GM23338 (cell line): Measurements from ENCODE around the gene ZFYVE21.

Experiments
- EZH2 ChIP-seq: fragments of 200-600 bp; sonication (generic); IDR thresholded peaks from one replicate; pipeline ENCODE4 v1.8.0; 2017; ENCODE audit warnings: antibody characterized with exemption, mild to moderate bottlenecking, low read depth; ENCODE audit not compliant: unreplicated experiment
- POLR2AphosphoS5 ChIP-seq: IDR thresholded peaks from 2 replicates; pipeline ENCODE4 v1.6.1; 2016; ENCODE audit warnings: antibody characterized with exemption, low read depth
- TF ChIP-seq, protein P1 (sequence below): IDR thresholded peaks from one replicate; pipeline ENCODE4 v1.6.1; 2018; ENCODE audit warnings: antibody characterized with exemption; ENCODE audit not compliant: unreplicated experiment
- TF ChIP-seq, protein P2 (sequence below), 2 experiments: fragments of 200-600 bp in 1 of 2; sonication (generic) in 1 of 2; conservative IDR thresholded peaks; 2 replicates each; pipeline versions ENCODE4 v1.5.1 to v1.6.1; 2016 to 2017; ENCODE audit warnings: antibody characterized with exemption in 2 of 2, low read depth in 2 of 2, mild to moderate bottlenecking in 2 of 2, moderate library complexity in 1 of 2

DNA sequence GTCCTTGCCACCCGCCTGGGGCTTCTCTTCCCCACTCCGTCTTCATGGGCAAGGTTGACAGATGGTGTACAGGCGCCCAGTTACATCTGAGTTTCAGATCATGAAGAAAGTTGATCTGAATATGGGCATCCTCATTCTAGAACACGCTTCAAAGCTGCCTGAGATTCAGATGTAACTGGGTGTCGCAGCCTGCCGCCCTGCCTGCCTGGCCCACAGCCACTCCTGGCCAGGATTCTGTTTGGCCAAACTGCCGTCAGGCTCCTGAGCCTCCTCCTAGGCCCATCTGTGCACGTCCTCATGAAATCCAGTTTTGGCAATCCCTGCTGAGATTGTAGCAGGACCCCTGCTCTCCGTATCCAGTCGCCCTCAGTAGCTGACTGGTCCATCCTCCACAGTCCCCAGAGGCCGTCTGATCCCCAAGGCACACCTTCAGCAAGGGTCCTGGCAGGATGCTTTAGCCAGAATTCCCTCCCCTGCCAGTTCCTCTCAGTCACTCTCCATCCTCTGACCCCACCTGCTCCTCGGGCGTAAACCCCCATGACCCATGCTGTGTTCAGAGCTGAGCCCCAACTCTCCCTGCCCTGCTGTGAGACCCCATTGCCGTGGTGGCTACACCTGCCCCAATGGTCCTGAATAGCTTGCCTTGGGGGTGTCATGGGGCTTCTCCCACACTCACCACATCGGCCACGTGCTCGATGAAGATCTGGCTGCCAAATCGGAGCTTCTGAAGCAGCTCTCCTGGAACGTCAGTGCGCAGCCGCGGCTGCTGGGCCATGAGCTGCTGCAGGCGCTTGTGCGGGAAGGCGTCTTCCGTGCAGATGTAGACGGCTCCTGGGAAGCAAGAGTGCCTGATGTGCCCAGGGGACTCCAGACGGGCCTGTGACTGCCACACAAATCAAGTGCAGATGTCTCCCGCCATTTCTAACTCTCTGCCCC, 12.8 kb upstream of the ZFYVE21 start:
- TF ChIP-seq, protein P1, sequence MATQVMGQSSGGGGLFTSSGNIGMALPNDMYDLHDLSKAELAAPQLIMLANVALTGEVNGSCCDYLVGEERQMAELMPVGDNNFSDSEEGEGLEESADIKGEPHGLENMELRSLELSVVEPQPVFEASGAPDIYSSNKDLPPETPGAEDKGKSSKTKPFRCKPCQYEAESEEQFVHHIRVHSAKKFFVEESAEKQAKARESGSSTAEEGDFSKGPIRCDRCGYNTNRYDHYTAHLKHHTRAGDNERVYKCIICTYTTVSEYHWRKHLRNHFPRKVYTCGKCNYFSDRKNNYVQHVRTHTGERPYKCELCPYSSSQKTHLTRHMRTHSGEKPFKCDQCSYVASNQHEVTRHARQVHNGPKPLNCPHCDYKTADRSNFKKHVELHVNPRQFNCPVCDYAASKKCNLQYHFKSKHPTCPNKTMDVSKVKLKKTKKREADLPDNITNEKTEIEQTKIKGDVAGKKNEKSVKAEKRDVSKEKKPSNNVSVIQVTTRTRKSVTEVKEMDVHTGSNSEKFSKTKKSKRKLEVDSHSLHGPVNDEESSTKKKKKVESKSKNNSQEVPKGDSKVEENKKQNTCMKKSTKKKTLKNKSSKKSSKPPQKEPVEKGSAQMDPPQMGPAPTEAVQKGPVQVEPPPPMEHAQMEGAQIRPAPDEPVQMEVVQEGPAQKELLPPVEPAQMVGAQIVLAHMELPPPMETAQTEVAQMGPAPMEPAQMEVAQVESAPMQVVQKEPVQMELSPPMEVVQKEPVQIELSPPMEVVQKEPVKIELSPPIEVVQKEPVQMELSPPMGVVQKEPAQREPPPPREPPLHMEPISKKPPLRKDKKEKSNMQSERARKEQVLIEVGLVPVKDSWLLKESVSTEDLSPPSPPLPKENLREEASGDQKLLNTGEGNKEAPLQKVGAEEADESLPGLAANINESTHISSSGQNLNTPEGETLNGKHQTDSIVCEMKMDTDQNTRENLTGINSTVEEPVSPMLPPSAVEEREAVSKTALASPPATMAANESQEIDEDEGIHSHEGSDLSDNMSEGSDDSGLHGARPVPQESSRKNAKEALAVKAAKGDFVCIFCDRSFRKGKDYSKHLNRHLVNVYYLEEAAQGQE = no peak
- TF ChIP-seq EZH2 (no peak), POLR2AphosphoS5 (no peak)
- TF ChIP-seq, protein P2, sequence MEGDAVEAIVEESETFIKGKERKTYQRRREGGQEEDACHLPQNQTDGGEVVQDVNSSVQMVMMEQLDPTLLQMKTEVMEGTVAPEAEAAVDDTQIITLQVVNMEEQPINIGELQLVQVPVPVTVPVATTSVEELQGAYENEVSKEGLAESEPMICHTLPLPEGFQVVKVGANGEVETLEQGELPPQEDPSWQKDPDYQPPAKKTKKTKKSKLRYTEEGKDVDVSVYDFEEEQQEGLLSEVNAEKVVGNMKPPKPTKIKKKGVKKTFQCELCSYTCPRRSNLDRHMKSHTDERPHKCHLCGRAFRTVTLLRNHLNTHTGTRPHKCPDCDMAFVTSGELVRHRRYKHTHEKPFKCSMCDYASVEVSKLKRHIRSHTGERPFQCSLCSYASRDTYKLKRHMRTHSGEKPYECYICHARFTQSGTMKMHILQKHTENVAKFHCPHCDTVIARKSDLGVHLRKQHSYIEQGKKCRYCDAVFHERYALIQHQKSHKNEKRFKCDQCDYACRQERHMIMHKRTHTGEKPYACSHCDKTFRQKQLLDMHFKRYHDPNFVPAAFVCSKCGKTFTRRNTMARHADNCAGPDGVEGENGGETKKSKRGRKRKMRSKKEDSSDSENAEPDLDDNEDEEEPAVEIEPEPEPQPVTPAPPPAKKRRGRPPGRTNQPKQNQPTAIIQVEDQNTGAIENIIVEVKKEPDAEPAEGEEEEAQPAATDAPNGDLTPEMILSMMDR (conservative IDR thresholded peaks at IDR 0.05; ENCODE audit: low read depth in 2 of 2) = no peak
